Suprapubic skin (tissue), 4 donors: ENCODE data around the gene ELK4. TPM values are rescaled to one million over a fixed set of nuclear protein-coding genes. Genes with fewer than 3 reads are reported as not detected.

Source experiments
- DNase-seq, 2 donors: peaks; one replicate each; pipeline ENCODE4 v3.0.0-alpha.2; 2019; ENCODE audit warnings: low spot score in 2 of 2
- H3K27ac ChIP-seq: fragments of 200-600 bp; sonication (generic); one replicate; pipeline ENCODE4 v1.5.1; 2019
- H3K27me3 ChIP-seq: fragments of 200-600 bp; sonication (generic); one replicate; pipeline ENCODE4 v1.5.1; 2019
- H3K36me3 ChIP-seq: fragments of 200-600 bp; sonication (generic); one replicate; pipeline ENCODE4 v1.5.1; 2019
- H3K4me1 ChIP-seq: fragments of 200-600 bp; sonication (generic); one replicate; pipeline ENCODE4 v1.5.1; 2019
- H3K4me3 ChIP-seq: fragments of 200-600 bp; sonication (generic); one replicate; pipeline ENCODE4 v1.5.1; 2019; ENCODE audit warnings: mild to moderate bottlenecking
- H3K9me3 ChIP-seq: fragments of 200-600 bp; sonication (generic); one replicate; pipeline ENCODE4 v1.5.1; 2019
- CTCF ChIP-seq, 2 donors: fragments of 200-600 bp in 1 of 2; fragments of 450-650 bp in 1 of 2; sonication (generic) in 1 of 2; IDR thresholded peaks; one replicate each; pipeline ENCODE4 v1.5.1; 2016 to 2019; ENCODE audit warnings: antibody characterized with exemption in 2 of 2, mild to moderate bottlenecking in 1 of 2, moderate library complexity in 1 of 2
- EP300 ChIP-seq: sonication (generic); formaldehyde crosslinking; IDR thresholded peaks from one replicate; pipeline ENCODE4 v1.6.1; 2017; ENCODE audit warnings: antibody characterized with exemption
- POLR2A ChIP-seq, 2 donors: fragments of 450-650 bp; IDR thresholded peaks; one replicate each; pipeline ENCODE4 v1.6.1; 2017; ENCODE audit warnings: antibody characterized with exemption in 2 of 2, mild to moderate bottlenecking in 2 of 2, moderate library complexity in 2 of 2
- POLR2AphosphoS5 ChIP-seq, 3 donors: sonication (generic); formaldehyde crosslinking; IDR thresholded peaks; one replicate each; pipeline ENCODE4 v1.6.1; 2017; ENCODE audit warnings: antibody characterized with exemption in 3 of 3
- WGBS: methylation state at CpG from one replicate; pipeline ENCODE4 v1.1.5; 2018; 5-methylcytosine and 5-hydroxymethylcytosine counted together
- total RNA-seq, 4 donors: library from RNA; depleted of rRNA; stranded (reverse); fragments of >200 nt; gene quantifications; one replicate each; pipeline ENCODE4 v1.1.0, GENCODE V29; 2016

ELK4 gene
- total RNA-seq, 4 donors from 2014 or later, result 30.9 to 52.6 (median 43.8) TPM

GRCh38 chr1:205572421-205572820 lies 59.4 kb downstream of the ELK4 start:
- no peak overlapping the region for H3K27ac ChIP-seq
- peak in 1 of 2 donors; percentile 44 for DNase-seq
- TF ChIP-seq EP300 (no peak), POLR2AphosphoS5 (IDR thresholded peaks at IDR 0.05) (no peak), CTCF (IDR thresholded peaks at IDR 0.05) (no peak), POLR2A (IDR thresholded peaks at IDR 0.05) (no peak)
- 23% methylated on average over 1 of the region's 1 CpG for WGBS
- no peaks in the 10 kb centered on the region for H3K9me3 ChIP-seq
- H3K27me3 ChIP-seq, result peaks cover 42% of the 10 kb centered on the region
- no peak overlapping the region for H3K4me3 ChIP-seq
- no peaks in the 10 kb centered on the region for H3K36me3 ChIP-seq
- H3K4me1 ChIP-seq, result peaks cover 15% of the 10 kb centered on the region

GRCh38 chr1:205571747-205572146 lies 60.1 kb downstream of the ELK4 start:
- no peak overlapping the region for H3K4me3 ChIP-seq
- DNase-seq, result peak; percentile 27 to 52
- no peaks in the 10 kb centered on the region for H3K9me3 ChIP-seq
- H3K27me3 ChIP-seq, result peaks cover 48% of the 10 kb centered on the region
- H3K27ac ChIP-seq, result no peak overlapping the region
- TF ChIP-seq POLR2A (IDR thresholded peaks at IDR 0.05) (no peak), EP300 (no peak), CTCF (IDR thresholded peaks at IDR 0.05) (no peak), POLR2AphosphoS5 (IDR thresholded peaks at IDR 0.05) (no peak)
- H3K36me3 ChIP-seq, result no peaks in the 10 kb centered on the region
- 66% methylated on average over 4 of the region's 4 CpGs for WGBS
- H3K4me1 ChIP-seq, result peaks cover 15% of the 10 kb centered on the region

- Histone ChIP-seq H3K27me3 (peaks cover 48% of the 10 kb centered on the region), H3K27ac (no peak overlapping the region), H3K4me1 (peaks cover 15% of the 10 kb centered on the region), H3K36me3 (no peaks in the 10 kb centered on the region), H3K9me3 (no peaks in the 10 kb centered on the region), H3K4me3 (no peak overlapping the region)
- TF ChIP-seq EP300 (no peak), POLR2A (IDR thresholded peaks at IDR 0.05) (no peak), CTCF (IDR thresholded peaks at IDR 0.05) (no peak), POLR2AphosphoS5 (IDR thresholded peaks at IDR 0.05) (no peak)
- DNase-seq, result peak in 1 of 2 donors; percentile 18
- 71% methylated on average over 2 of the region's 2 CpGs for WGBS
These were observed 60.8 kb downstream of the ELK4 start for GRCh38 chr1:205570796-205571537.

- DNase-seq, result peak; percentile 32 to 75
- Histone ChIP-seq H3K9me3 (no peaks in the 10 kb centered on the region), H3K27ac (no peak overlapping the region), H3K4me1 (peaks cover 15% of the 10 kb centered on the region), H3K4me3 (peak overlapping the region; percentile 51), H3K27me3 (peaks cover 47% of the 10 kb centered on the region), H3K36me3 (no peaks in the 10 kb centered on the region)
- 64% methylated on average over 7 of the region's 7 CpGs for WGBS
- TF ChIP-seq POLR2AphosphoS5 (IDR thresholded peaks at IDR 0.05) (no peak), POLR2A (IDR thresholded peaks at IDR 0.05) (no peak), EP300 (no peak), CTCF (IDR thresholded peaks at IDR 0.05) (no peak)
These were observed 61.7 kb downstream of the ELK4 start for GRCh38 chr1:205570173-205570501.

GRCh38 chr1:205569411-205570172 lies 62.2 kb downstream of the ELK4 start:
- WGBS, result 15% methylated on average over 7 of the region's 22 CpGs
- Histone ChIP-seq H3K9me3 (no peaks in the 10 kb centered on the region), H3K4me1 (peaks cover 15% of the 10 kb centered on the region), H3K36me3 (no peaks in the 10 kb centered on the region), H3K27me3 (peaks cover 41% of the 10 kb centered on the region), H3K27ac (peak overlapping the region; percentile 61), H3K4me3 (peak overlapping the region; percentile 51)
- peak; percentile 67 to 78 for DNase-seq
- TF ChIP-seq POLR2AphosphoS5 (IDR thresholded peaks at IDR 0.05), result no peak
- no peak for TF ChIP-seq POLR2A (IDR thresholded peaks at IDR 0.05)
- no peak for TF ChIP-seq CTCF (IDR thresholded peaks at IDR 0.05)
- TF ChIP-seq EP300, result no peak
